Stimulated activated CD8-positive, alpha-beta memory T cell treated with anti-CD3 and anti-CD28 coated beads, Interleukin-15, amount 100 ng/mL, for 4 hours (primary cell): ENCODE results near the gene SSX7.
"Not testable (repeated sequence)": the region's sequence is repeated elsewhere in the genome, so short reads cannot be mapped to it uniquely, and the experiment has no call there.

Experiments used
- DNase-seq, 2 donors: peaks; one replicate each; pipeline ENCODE4 v3.0.0-alpha.2; 2020; ENCODE audit warnings: low read depth in 2 of 2

The SSX7 gene

GRCh38 chrX:52654800-52655199 lies at the start of gene SSX7:
SSX7 (minus strand) TSS chrX:52654900; CDS start chrX:52653472, 1,428 bp downstream.
- not testable (repeated sequence) for DNase-seq

GRCh38 chrX:52692034-52692433 lies 37.3 kb upstream of the SSX7 start:
- DNase-seq: not testable (repeated sequence)

- not testable (repeated sequence) for DNase-seq
Observed at GRCh38 chrX:52662218-52662617, 7.5 kb upstream of the SSX7 start.

- not testable (repeated sequence) for DNase-seq
Observed at GRCh38 chrX:52655475-52655874, 775 bp upstream of the SSX7 start.

GRCh38 chrX:52650676-52651075 lies 4.0 kb downstream of the SSX7 start:
- not testable (repeated sequence) for DNase-seq

- DNase-seq: not testable (repeated sequence)
Observed at GRCh38 chrX:52648956-52649355, 5.7 kb downstream of the SSX7 start.

GRCh38 chrX:52628483-52628882 lies 26.2 kb downstream of the SSX7 start:
- DNase-seq: not testable (repeated sequence)

GRCh38 chrX:52620661-52621060 lies 34.0 kb downstream of the SSX7 start:
- not testable (repeated sequence) for DNase-seq

GRCh38 chrX:52608961-52609360 lies 45.7 kb downstream of the SSX7 start:
- no peak for DNase-seq

- not testable (repeated sequence) for DNase-seq
Observed at GRCh38 chrX:52603151-52603550, 51.5 kb downstream of the SSX7 start.

GRCh38 chrX:52598886-52599285 lies 55.8 kb downstream of the SSX7 start:
- DNase-seq: no peak

- no peak for DNase-seq
Observed at GRCh38 chrX:52594658-52595057, 60.0 kb downstream of the SSX7 start.
